Mesothelial cell of epicardium (in vitro differentiated cells): ENCODE results near the gene MACO1. TPM values are rescaled to one million over a fixed set of nuclear protein-coding genes. Genes with fewer than 3 reads are reported as not detected.

Experiments
- DNase-seq, 2 experiments: peaks; one replicate each; pipeline ENCODE4 v3.0.0; 2021; ENCODE audit warnings: low spot score in 2 of 2; ENCODE audit not compliant: unreplicated experiment in 2 of 2
- H3K27ac Mint-ChIP-seq: 2 replicates; pipeline ENCODE4 v1.8.0; 2021; ENCODE audit warnings: mixed read lengths
- H3K27me3 Mint-ChIP-seq: 2 replicates; pipeline ENCODE4 v1.8.0; 2021; ENCODE audit warnings: low read depth, mixed read lengths
- H3K36me3 Mint-ChIP-seq: 2 replicates; pipeline ENCODE4 v1.8.0; 2021; ENCODE audit warnings: mixed read lengths
- H3K4me1 Mint-ChIP-seq: 2 replicates; pipeline ENCODE4 v1.8.0; 2021; ENCODE audit warnings: mixed read lengths
- H3K4me3 Mint-ChIP-seq: 2 replicates; pipeline ENCODE4 v1.8.0; 2021; ENCODE audit warnings: mild to moderate bottlenecking, moderate library complexity, mixed read lengths
- H3K9me3 Mint-ChIP-seq: 2 replicates; pipeline ENCODE4 v1.8.0; 2021; ENCODE audit warnings: mixed read lengths
- total RNA-seq: library from RNA; stranded (reverse); gene quantifications from 3 replicates; pipeline ENCODE4 v1.2.1, GENCODE V29; 2021
- TF ChIP-seq, protein P1 (sequence below): fragments of 200-600 bp; sonication (generic); IDR thresholded peaks from one replicate; pipeline ENCODE4 v1.5.0; 2021; ENCODE audit warnings: antibody characterized with exemption; ENCODE audit not compliant: unreplicated experiment

Gene MACO1
- total RNA-seq, 1 donor from 2014 or later: 26.9 TPM

DNA sequence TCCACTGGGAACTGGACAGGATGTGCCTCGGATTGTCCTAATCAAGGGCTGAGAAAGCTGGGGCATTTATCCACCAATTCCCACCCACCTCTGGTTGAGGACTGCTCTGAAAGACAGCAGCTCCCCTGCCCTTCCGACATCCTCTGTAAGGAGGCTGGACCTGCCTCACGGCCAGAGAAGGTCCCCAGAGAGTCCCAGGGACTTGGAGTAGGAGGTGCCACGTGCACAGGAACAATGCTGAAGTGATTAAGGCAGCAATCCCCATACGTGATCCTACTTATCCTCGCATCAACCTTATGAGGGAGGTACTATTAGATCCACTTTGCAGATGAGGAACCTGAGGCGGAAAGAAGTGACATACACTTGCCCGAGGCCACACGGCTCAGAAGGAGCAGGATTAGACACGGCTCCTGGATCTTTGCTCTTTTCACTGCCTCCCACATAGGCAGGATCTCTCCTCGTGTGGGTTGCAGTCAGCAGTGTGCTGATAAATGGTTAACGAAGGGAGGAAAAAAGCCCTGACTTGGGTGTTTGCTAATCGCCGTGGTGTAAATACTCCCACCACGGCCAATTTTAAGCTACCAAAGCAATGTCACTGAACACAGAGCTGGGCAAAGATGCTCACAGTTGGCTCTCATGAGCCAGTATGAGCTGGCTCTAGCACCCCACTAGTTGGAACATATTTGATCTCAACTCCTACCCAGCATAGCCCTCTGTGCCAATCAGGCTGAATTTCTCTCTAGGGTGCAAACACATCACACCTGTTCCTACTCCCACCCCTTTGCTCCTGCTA is 94.1 kb downstream of the MACO1 start:
- H3K4me3 Mint-ChIP-seq: no peak overlapping the region
- no peak for DNase-seq
- no peaks in the 10 kb centered on the region for H3K36me3 Mint-ChIP-seq

DNA sequence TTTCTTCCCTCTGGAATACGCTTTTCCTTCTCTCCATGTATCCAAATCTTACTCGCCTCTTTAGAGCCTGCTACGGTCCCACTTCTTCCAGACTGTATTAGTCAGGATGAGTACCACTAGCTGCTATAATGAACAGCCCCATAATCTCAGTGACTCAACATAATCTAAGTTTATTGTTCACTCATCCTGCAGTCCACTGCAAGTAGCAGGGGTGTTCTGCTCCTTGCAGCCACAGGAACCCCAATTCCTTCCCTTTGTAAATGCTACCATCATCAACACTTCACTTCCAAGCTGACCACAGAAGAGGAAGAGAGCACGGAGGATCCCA is 94.6 kb downstream of the MACO1 start:
- no peaks in the 10 kb centered on the region for H3K36me3 Mint-ChIP-seq
- no peaks in the 10 kb centered on the region for H3K27me3 Mint-ChIP-seq
- H3K9me3 Mint-ChIP-seq: peaks cover 6% of the 10 kb centered on the region
- no peak overlapping the region for H3K27ac Mint-ChIP-seq
- no peak for DNase-seq
- H3K4me1 Mint-ChIP-seq: no peaks in the 10 kb centered on the region
- TF ChIP-seq, protein P1, sequence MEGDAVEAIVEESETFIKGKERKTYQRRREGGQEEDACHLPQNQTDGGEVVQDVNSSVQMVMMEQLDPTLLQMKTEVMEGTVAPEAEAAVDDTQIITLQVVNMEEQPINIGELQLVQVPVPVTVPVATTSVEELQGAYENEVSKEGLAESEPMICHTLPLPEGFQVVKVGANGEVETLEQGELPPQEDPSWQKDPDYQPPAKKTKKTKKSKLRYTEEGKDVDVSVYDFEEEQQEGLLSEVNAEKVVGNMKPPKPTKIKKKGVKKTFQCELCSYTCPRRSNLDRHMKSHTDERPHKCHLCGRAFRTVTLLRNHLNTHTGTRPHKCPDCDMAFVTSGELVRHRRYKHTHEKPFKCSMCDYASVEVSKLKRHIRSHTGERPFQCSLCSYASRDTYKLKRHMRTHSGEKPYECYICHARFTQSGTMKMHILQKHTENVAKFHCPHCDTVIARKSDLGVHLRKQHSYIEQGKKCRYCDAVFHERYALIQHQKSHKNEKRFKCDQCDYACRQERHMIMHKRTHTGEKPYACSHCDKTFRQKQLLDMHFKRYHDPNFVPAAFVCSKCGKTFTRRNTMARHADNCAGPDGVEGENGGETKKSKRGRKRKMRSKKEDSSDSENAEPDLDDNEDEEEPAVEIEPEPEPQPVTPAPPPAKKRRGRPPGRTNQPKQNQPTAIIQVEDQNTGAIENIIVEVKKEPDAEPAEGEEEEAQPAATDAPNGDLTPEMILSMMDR: no peak
- no peak overlapping the region for H3K4me3 Mint-ChIP-seq

More for the DNA sequence above, 94.1 kb downstream of the MACO1 start:
- Mint-ChIP-seq H3K9me3 (peaks cover 6% of the 10 kb centered on the region), H3K27me3 (no peaks in the 10 kb centered on the region), H3K27ac (no peak overlapping the region), H3K4me1 (no peaks in the 10 kb centered on the region)
- TF ChIP-seq, protein P1: no peak

DNA sequence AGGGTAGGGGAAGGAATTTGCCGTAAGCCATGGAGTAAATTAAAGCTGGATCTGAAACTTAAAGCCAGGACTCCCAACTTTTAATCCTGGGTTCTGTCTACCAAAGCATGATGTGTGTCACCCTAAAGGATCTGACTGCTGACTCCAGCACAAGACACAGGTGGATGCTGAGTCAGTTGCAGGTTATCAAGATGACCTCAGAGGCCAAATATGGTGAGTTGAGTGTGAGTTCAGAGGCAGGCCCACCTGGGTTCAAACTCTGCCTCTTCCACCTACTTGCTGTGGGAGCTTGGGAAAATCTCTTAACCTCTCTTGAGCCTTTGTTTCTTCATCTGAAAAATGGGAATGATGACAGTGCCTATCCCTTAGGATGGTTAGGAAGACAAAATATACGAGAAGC is 96.1 kb downstream of the MACO1 start:
- no peak overlapping the region for H3K27ac Mint-ChIP-seq
- no peak overlapping the region for H3K4me3 Mint-ChIP-seq
- H3K36me3 Mint-ChIP-seq: no peaks in the 10 kb centered on the region
- TF ChIP-seq, protein P1: no peak
- H3K27me3 Mint-ChIP-seq: no peaks in the 10 kb centered on the region
- H3K9me3 Mint-ChIP-seq: peaks cover 6% of the 10 kb centered on the region
- DNase-seq: no peak
- H3K4me1 Mint-ChIP-seq: no peaks in the 10 kb centered on the region

DNA sequence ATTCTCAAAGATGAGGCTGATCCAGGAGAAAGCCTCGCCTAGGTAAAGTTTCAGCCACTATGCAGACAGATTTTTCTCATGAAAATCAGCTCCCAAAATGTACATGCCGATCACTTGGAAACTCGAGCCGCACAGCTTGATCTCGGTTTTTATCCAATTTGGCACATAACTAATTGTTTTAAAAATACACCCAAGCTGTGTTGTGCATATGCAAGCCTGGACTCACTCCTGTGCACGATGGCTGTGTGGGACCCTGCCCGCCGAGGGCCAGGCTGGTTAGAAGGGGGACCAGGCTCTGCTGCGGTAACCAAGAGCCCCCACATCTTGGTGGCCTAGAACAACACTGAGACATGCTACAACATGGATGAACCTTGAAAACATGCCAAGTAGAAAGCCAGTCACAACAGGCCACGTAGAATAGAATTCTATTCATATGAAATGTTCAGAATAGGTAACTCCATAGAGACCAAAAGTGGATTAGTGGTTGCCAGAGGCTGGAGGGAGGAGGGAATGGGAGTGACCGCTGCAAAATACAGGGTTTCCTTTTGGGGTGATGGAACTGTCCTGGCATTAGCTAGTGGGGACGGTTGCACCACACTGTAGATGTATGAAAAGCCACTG is 96.6 kb downstream of the MACO1 start:
- no peak overlapping the region for H3K4me3 Mint-ChIP-seq

DNA sequence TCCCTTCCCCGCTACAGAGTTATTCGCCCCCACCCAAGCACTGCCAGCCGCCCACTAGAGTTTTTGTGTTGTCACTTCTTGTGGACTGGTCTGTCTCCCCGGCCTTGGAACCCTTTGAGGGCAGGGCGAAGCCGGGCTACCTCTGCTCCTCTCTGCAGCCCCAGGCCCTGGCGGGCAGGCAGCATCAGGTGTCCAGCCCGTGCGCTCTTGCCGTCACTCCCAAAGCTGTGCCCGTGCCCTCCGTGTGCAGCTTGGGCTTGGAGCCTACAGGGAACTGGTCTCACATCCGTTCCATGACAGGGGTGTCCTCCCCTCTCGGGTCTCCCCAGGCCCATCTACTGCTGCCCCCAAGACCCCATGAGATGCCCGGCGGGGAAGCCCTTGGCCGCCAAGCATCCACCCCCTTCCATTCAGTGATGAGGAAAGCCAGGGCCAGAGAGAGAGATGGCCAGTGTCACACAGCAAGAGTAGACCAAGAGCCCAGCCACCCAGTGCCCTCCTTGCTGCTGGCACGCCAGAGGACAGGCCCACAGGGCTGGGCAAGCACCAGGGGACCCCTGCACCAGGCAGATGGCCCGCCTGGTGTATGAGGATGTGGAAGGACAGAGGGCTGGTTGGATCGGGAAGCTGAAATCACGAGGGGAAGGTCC is 97.4 kb downstream of the MACO1 start:
- Mint-ChIP-seq H3K4me3 (no peak overlapping the region), H3K27ac (no peak overlapping the region), H3K36me3 (no peaks in the 10 kb centered on the region), H3K27me3 (no peaks in the 10 kb centered on the region), H3K4me1 (no peaks in the 10 kb centered on the region), H3K9me3 (peaks cover 6% of the 10 kb centered on the region)
- TF ChIP-seq, protein P1: no peak
- DNase-seq: no peak

More for the DNA sequence above, 96.6 kb downstream of the MACO1 start:
- TF ChIP-seq, protein P1: no peak
- Mint-ChIP-seq H3K27ac (no peak overlapping the region), H3K36me3 (no peaks in the 10 kb centered on the region), H3K27me3 (no peaks in the 10 kb centered on the region), H3K4me1 (no peaks in the 10 kb centered on the region), H3K9me3 (peaks cover 6% of the 10 kb centered on the region)
- DNase-seq: no peak
